RCC 7860 (cell line): Measurements from ENCODE around the gene SNORC.
A peak's percentile ranks its signal among the peaks of the same experiment; 100 is the strongest.
"Not testable (repeated sequence)": the region's sequence is repeated elsewhere in the genome, so short reads cannot be mapped to it uniquely, and the experiment has no call there.

Experiments
- DNase-seq: peaks from one replicate; pipeline ENCODE4 v3.0.0-alpha.2; 2015; ENCODE audit warnings: low spot score
- FAIRE-seq: peaks from 2 replicates; lab custom pipeline; 2012; peaks lifted over from hg19 to GRCh38; lab: Jason Lieb, UNC

The SNORC gene

GRCh38 chr2:232870018-232870765, at the start of gene SNORC:
SNORC (plus strand) TSS chr2:232870264; CDS start chr2:232870342, 78 bp downstream.
- no peak for DNase-seq
- no peak for FAIRE-seq

- no peak for FAIRE-seq
- no peak for DNase-seq
These were observed 40.1 kb upstream of the SNORC start for GRCh38 chr2:232829988-232830387.

GRCh38 chr2:232831496-232831895, 38.6 kb upstream of the SNORC start:
- DNase-seq (no peak), FAIRE-seq (no peak)

- FAIRE-seq (no peak), DNase-seq (no peak)
These were observed 36.2 kb upstream of the SNORC start for GRCh38 chr2:232833830-232834229.

- DNase-seq = no peak
- no peak for FAIRE-seq
These were observed 34.3 kb upstream of the SNORC start for GRCh38 chr2:232835687-232836208.

- no peak for FAIRE-seq
These were observed 33.1 kb upstream of the SNORC start for GRCh38 chr2:232836934-232837333.

GRCh38 chr2:232838406-232838874, 31.6 kb upstream of the SNORC start:
- FAIRE-seq (peak; percentile 73), DNase-seq (peak; percentile 60)

More at GRCh38 chr2:232836934-232837333, 33.1 kb upstream of the SNORC start:
- DNase-seq = no peak

- DNase-seq (no peak), FAIRE-seq (no peak)
These were observed 30.5 kb upstream of the SNORC start for GRCh38 chr2:232839411-232840079.

- FAIRE-seq (no peak), DNase-seq (no peak)
These were observed 27.4 kb upstream of the SNORC start for GRCh38 chr2:232842689-232843088.

GRCh38 chr2:232843834-232844233, 26.2 kb upstream of the SNORC start:
- DNase-seq (no peak), FAIRE-seq (no peak)

- no peak for DNase-seq
- no peak for FAIRE-seq
These were observed 24.0 kb upstream of the SNORC start for GRCh38 chr2:232846055-232846454.

- FAIRE-seq (no peak), DNase-seq (no peak)
These were observed 20.0 kb upstream of the SNORC start for GRCh38 chr2:232850039-232850438.

- DNase-seq, FAIRE-seq: not testable (repeated sequence)
These were observed 18.0 kb upstream of the SNORC start for GRCh38 chr2:232852081-232852480.

GRCh38 chr2:232852676-232853075, 17.4 kb upstream of the SNORC start:
- no peak for DNase-seq
- no peak for FAIRE-seq

GRCh38 chr2:232854082-232854481, 16.0 kb upstream of the SNORC start:
- FAIRE-seq (peak; percentile 17), DNase-seq (peak; percentile 23)

GRCh38 chr2:232857158-232857563, 12.9 kb upstream of the SNORC start:
- no peak for FAIRE-seq
- DNase-seq = peak; percentile 51

GRCh38 chr2:232859385-232859916, 10.6 kb upstream of the SNORC start:
- FAIRE-seq = no peak
- DNase-seq = no peak

- no peak for DNase-seq
- FAIRE-seq = no peak
These were observed 9.3 kb upstream of the SNORC start for GRCh38 chr2:232860593-232861241.

- DNase-seq (no peak), FAIRE-seq (no peak)
These were observed 8.7 kb upstream of the SNORC start for GRCh38 chr2:232861353-232861752.

GRCh38 chr2:232863996-232864395, 6.1 kb upstream of the SNORC start:
- DNase-seq = no peak
- no peak for FAIRE-seq

- DNase-seq = no peak
- no peak for FAIRE-seq
These were observed 4.9 kb upstream of the SNORC start for GRCh38 chr2:232865165-232865564.
